K562 (cell line): ENCODE data around the gene NKAPL. TPM values are rescaled to one million over a fixed set of nuclear protein-coding genes. Genes with fewer than 3 reads are reported as not detected.
A peak's percentile ranks its signal among the peaks of the same experiment; 100 is the strongest.

ENCODE experiments used
- BRD9 ChIP-seq: fragments of 450-650 bp; IDR thresholded peaks from 2 replicates; pipeline ENCODE4 v1.6.1; 2018; ENCODE audit warnings: low read depth; ENCODE audit not compliant: partially characterized antibody
- GTF2F1 ChIP-seq: IDR thresholded peaks from 2 replicates; pipeline ENCODE4 v1.6.1; 2011; ENCODE audit warnings: low read depth, low read length, improper control_type of control experiment
- KDM4B ChIP-seq, 2 experiments: fragments of 450-650 bp in 1 of 2; sonication (generic) in 1 of 2; IDR thresholded peaks; 2 replicates each; pipeline ENCODE4 v1.6.1; 2016 to 2017; ENCODE audit warnings: borderline replicate concordance in 2 of 2, antibody characterized with exemption in 1 of 2, low read depth in 1 of 2, mild to moderate bottlenecking in 1 of 2
- MTA2 ChIP-seq: fragments of 450-650 bp; IDR thresholded peaks from 2 replicates; pipeline ENCODE4 v1.6.1; 2016; ENCODE audit warnings: low read depth
- NCOA1 ChIP-seq: fragments of 450-650 bp; IDR thresholded peaks from 2 replicates; pipeline ENCODE4 v1.6.1; 2016; ENCODE audit warnings: low read depth
- NFATC3 ChIP-seq: fragments of 450-650 bp; IDR thresholded peaks from 2 replicates; pipeline ENCODE4 v1.6.1; 2017; ENCODE audit warnings: mild to moderate bottlenecking
- PTBP1 ChIP-seq: fragments of 200-400 bp; formaldehyde crosslinking; IDR thresholded peaks from 2 replicates; pipeline ENCODE4 v1.6.1; 2017; ENCODE audit warnings: low read depth, low read length
- SMAD3 ChIP-seq: fragments of 450-650 bp; formaldehyde crosslinking; conservative IDR thresholded peaks from 2 replicates; pipeline ENCODE4 v1.4.0; 2020; ENCODE audit warnings: mild to moderate bottlenecking
- SMARCA4 ChIP-seq: fragments of 450-650 bp; IDR thresholded peaks from 2 replicates; pipeline ENCODE4 v1.6.1; 2016
- SMC3 ChIP-seq: conservative IDR thresholded peaks from 2 replicates; pipeline ENCODE4 v1.6.1; 2011; ENCODE audit warnings: low read depth, low read length, improper control_type of control experiment; ENCODE audit not compliant: insufficient read depth
- SP2 ChIP-seq: IDR thresholded peaks from 2 replicates; pipeline ENCODE4 v1.6.1; 2011; ENCODE audit warnings: mild to moderate bottlenecking, low read depth, low read length, moderate library complexity; ENCODE audit not compliant: poor library complexity, severe bottlenecking; ENCODE audit errors: extremely low read depth
- SUPT5H ChIP-seq: fragments of 450-650 bp; IDR thresholded peaks from 2 replicates; pipeline ENCODE4 v1.6.1; 2016
- TAF9B ChIP-seq: fragments of 450-650 bp; IDR thresholded peaks from 2 replicates; pipeline ENCODE4 v1.6.1; 2018; ENCODE audit warnings: mild to moderate bottlenecking; ENCODE audit not compliant: partially characterized antibody
- TEAD4 ChIP-seq, 2 experiments: sonication (generic) in 1 of 2; formaldehyde crosslinking in 1 of 2; IDR thresholded peaks; 2 replicates each; pipeline versions ENCODE4 v1.6.1 to v1.8.0; 2012 to 2022; ENCODE audit warnings: borderline replicate concordance in 1 of 2, inconsistent platforms in 1 of 2, low read length in 1 of 2, mild to moderate bottlenecking in 1 of 2, missing genetic modification reagents in 1 of 2
- THRB ChIP-seq: fragments of 450-650 bp; formaldehyde crosslinking; conservative IDR thresholded peaks from 2 replicates; pipeline ENCODE4 v1.4.0; 2022; ENCODE audit warnings: mild to moderate bottlenecking, missing genetic modification characterization
- XRCC5 ChIP-seq: fragments of 200-400 bp; formaldehyde crosslinking; IDR thresholded peaks from 2 replicates; pipeline ENCODE4 v1.6.1; 2017; ENCODE audit warnings: low read depth, mild to moderate bottlenecking, low read length
- ZFX ChIP-seq: sonication (generic); formaldehyde crosslinking; IDR thresholded peaks from 2 replicates; pipeline ENCODE4 v1.8.0; 2022; ENCODE audit warnings: mild to moderate bottlenecking, missing genetic modification reagents, moderate library complexity
- ZNF133 ChIP-seq: fragments of 250-450 bp; sonication (Bioruptor Pico); IDR thresholded peaks from 2 replicates; pipeline ENCODE4 v1.4.0; 2020; ENCODE audit warnings: mild to moderate bottlenecking
- ZNF280B ChIP-seq: fragments of 250-450 bp; sonication (Bioruptor Pico); IDR thresholded peaks from 2 replicates; pipeline ENCODE4 v1.5.1; 2021; ENCODE audit warnings: mild to moderate bottlenecking
- ZNF347 ChIP-seq: fragments of 450-650 bp; formaldehyde crosslinking; IDR thresholded peaks from 2 replicates; pipeline ENCODE4 v1.4.0; 2020; ENCODE audit warnings: low read depth, mild to moderate bottlenecking, moderate library complexity
- ZNF830 ChIP-seq: fragments of 250-450 bp; sonication (Bioruptor Pico); IDR thresholded peaks from 2 replicates; pipeline ENCODE4 v1.5.0; 2021; ENCODE audit warnings: mild to moderate bottlenecking
- polyA plus RNA-seq, 8 experiments: library from polyadenylated mRNA; depleted of rRNA in 4 of 8; stranded (reverse) in 5 of 8; unstranded in 3 of 8; fragments of >200 nt; fragmentation: Nextera tagmentation in 2 of 8; fragmentation: Illumina TruSeq in 1 of 8; extraction: Ambion mirVana in 2 of 8; extraction: Trizol in 1 of 8; gene quantifications; 2 replicates each; pipeline versions ENCODE4 v1.2.1 to v1.2.3, GENCODE V29; 2011 to 2014; ENCODE audit warnings: inconsistent platforms in 1 of 8, missing spikeins in 1 of 8
- total RNA-seq, 7 experiments: library from RNA; depleted of rRNA in 6 of 7; stranded (reverse); fragments of >200 nt in 6 of 7; fragmentation: Illumina TruSeq in 2 of 7; extraction: Trizol in 2 of 7; gene quantifications; 2 replicates each; pipeline versions ENCODE4 v1.2.1 to v1.2.3, GENCODE V29; 2011 to 2021; ENCODE audit warnings: low replicate concordance in 1 of 7
- TF ChIP-seq, protein P1 (sequence below): sonication (generic); formaldehyde crosslinking; IDR thresholded peaks from 2 replicates; pipeline ENCODE4 v1.8.0; 2022; ENCODE audit warnings: mild to moderate bottlenecking, low read depth, missing genetic modification reagents
- TF ChIP-seq, protein P2 (sequence below): sonication (generic); IDR thresholded peaks from 2 replicates; pipeline ENCODE4 v1.6.1; 2016

Gene NKAPL
- total and polyA plus RNA-seq, 9 of the 15 experiments (the other 6 are each of a cell fraction or from before 2014, with no cell fraction given): not detected

DNA sequence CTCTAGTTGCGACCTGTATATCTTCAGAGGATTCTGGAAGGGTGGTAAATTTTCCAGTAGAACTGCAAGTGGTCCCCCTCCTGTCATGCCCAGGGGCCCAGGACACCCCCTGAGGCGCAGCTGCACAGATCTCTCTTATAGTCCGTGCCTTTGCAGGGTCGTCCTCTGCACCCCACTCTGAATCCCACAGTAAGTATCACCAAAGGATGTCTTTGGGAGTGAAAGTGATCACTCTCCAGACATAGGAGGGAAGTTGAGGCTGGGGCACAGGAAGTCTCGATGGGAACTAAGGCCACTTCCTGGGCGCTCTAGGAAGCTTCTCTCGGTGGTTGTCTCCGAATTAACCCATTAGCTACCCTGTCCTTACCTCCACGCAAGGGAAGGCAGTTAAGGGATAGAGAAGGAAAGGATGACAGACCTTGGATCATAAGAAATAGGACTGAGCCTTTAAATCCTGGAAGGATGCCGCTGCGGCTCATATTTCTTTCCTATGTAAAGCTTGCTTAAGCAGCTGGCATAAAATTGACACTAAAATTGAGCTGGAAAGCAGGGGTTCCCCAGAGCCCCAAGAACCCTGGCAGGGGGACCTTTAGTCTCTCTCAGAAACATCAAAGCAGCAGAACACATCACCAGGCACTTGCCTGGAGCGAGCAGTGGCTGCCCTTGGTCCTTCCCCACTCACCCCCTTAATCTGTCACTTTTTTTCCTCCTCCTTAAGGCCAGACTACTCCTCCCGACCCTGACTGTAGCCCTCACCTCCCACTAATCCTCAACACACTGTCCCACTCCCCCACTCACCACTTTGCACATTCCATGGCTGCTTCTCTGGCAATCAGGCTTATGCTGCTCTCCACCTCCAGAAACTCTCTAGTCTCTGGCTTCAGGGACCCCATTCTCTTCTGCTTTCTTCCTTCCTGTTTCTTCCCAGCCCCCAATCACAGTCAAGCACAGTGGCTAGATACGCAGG, 6.8 kb upstream of the NKAPL start, which contains the start of gene ZKSCAN4 (continued):
- TF ChIP-seq SMARCA4 (no peak; the same call in 1 of the 2 replicates), NCOA1 (peak; percentile 94), BRD9 (peak; percentile 75), ZFX (CRISPR knock-in tag) (peak; percentile 51), GTF2F1 (0 out of 2 replicates have a peak, but pooled peaks have one; percentile 59), ZNF830 (CRISPR knock-in tag) (no peak), KDM4B (IDR thresholded peaks at IDR 0.05; ENCODE audit: borderline replicate concordance in 2 of 2, low read depth in 1 of 2) (peak in 1 of 2 experiments; percentile 92; a peak in 2 of 4 replicates), ZNF133 (CRISPR knock-in tag) (no peak), ZNF347 (peak; percentile 3; the same call in 1 of the 2 replicates), SMC3 (0 out of 2 replicates have a peak, but pooled peaks have one; percentile 10), SP2 (peak; percentile 98), SMAD3 (CRISPR knock-in tag) (peak; percentile 60; the same call in 1 of the 2 replicates), SUPT5H (peak; percentile 67), NFATC3 (no peak), XRCC5 (no peak; the same call in 1 of the 2 replicates), THRB (CRISPR knock-in tag) (0 out of 2 replicates have a peak, but pooled peaks have one; percentile 68), TAF9B (peak; percentile 83), TEAD4 (IDR thresholded peaks at IDR 0.05; ENCODE audit: low read length) (peak; percentile 53), TEAD4 (CRISPR knock-in tag; IDR thresholded peaks at IDR 0.05; ENCODE audit: borderline replicate concordance) (no peak), PTBP1 (no peak), MTA2 (peak; percentile 13; the same call in 1 of the 2 replicates), ZNF280B (CRISPR knock-in tag) (no peak)
- TF ChIP-seq, protein P1, sequence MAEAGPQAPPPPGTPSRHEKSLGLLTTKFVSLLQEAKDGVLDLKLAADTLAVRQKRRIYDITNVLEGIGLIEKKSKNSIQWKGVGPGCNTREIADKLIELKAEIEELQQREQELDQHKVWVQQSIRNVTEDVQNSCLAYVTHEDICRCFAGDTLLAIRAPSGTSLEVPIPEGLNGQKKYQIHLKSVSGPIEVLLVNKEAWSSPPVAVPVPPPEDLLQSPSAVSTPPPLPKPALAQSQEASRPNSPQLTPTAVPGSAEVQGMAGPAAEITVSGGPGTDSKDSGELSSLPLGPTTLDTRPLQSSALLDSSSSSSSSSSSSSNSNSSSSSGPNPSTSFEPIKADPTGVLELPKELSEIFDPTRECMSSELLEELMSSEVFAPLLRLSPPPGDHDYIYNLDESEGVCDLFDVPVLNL (CRISPR knock-in tag): no peak
- TF ChIP-seq, protein P2, sequence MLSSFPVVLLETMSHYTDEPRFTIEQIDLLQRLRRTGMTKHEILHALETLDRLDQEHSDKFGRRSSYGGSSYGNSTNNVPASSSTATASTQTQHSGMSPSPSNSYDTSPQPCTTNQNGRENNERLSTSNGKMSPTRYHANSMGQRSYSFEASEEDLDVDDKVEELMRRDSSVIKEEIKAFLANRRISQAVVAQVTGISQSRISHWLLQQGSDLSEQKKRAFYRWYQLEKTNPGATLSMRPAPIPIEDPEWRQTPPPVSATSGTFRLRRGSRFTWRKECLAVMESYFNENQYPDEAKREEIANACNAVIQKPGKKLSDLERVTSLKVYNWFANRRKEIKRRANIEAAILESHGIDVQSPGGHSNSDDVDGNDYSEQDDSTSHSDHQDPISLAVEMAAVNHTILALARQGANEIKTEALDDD: no peak
